Fibroblast of the aortic adventitia (primary cell): Measurements from ENCODE around the gene HERC2. TPM values are rescaled to one million over a fixed set of nuclear protein-coding genes. Genes with fewer than 3 reads are reported as not detected.
"Not testable (repeated sequence)": the region's sequence is repeated elsewhere in the genome, so short reads cannot be mapped to it uniquely, and the experiment has no call there.

Source experiments
- DNase-seq: peaks from one replicate; pipeline ENCODE4 v3.0.0-alpha.2; 2010; ENCODE audit warnings: low read depth
- H3K4me3 ChIP-seq: 2 replicates; pipeline ENCODE4 v1.5.1; 2011; ENCODE audit warnings: low read depth, mild to moderate bottlenecking, control low read depth, low read length, moderate library complexity
- total RNA-seq: library from RNA; depleted of rRNA; stranded (reverse); fragments of >200 nt; gene quantifications from 2 replicates; pipeline ENCODE4 v1.2.3, GENCODE V29; 2012; ENCODE audit warnings: low replicate concordance
- TF ChIP-seq, protein P1 (sequence below): IDR thresholded peaks from 2 replicates; pipeline ENCODE4 v1.5.1; 2011; ENCODE audit warnings: mild to moderate bottlenecking, low read length, control low read depth, inconsistent platforms; ENCODE audit not compliant: insufficient read depth

HERC2 gene
- total RNA-seq, 1 donor = 49.1 TPM

DNA sequence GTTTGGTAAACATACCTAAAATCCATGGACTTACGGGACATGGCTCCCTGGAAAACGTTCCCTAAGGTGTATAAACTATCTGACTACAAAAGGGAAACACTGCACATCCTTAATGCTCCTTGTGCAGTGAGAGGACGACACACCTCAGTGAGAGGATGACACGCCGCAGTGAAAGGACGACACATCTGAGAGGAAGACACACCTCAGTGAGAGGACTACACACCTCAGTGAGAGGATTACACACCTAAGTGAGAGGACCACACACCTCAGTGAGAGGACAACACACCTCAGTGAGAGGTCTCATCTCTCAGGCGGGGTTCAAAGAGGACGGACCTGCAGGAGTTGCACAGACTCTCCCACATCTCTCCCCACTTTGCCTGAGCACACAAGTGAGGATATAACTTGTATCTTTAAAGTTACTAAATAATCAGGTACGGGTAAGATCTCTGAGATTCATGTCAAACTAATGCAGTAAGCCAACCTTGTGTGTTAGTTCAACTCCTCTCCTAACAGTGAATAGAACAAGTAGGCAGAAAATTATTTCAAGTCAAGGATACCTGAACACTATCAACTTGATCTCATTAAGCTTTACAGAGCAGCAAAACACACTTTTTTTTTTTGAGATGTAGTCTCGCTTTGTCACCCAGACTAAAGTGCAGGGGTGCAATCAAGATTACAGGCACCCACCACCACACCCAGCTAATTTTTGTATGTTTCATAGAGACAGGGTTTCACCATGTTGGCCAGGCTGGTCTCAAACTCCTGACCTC is 32.1 kb downstream of the HERC2 start:
- DNase-seq = no peak
- no peak overlapping the region for H3K4me3 ChIP-seq
- TF ChIP-seq, protein P1, sequence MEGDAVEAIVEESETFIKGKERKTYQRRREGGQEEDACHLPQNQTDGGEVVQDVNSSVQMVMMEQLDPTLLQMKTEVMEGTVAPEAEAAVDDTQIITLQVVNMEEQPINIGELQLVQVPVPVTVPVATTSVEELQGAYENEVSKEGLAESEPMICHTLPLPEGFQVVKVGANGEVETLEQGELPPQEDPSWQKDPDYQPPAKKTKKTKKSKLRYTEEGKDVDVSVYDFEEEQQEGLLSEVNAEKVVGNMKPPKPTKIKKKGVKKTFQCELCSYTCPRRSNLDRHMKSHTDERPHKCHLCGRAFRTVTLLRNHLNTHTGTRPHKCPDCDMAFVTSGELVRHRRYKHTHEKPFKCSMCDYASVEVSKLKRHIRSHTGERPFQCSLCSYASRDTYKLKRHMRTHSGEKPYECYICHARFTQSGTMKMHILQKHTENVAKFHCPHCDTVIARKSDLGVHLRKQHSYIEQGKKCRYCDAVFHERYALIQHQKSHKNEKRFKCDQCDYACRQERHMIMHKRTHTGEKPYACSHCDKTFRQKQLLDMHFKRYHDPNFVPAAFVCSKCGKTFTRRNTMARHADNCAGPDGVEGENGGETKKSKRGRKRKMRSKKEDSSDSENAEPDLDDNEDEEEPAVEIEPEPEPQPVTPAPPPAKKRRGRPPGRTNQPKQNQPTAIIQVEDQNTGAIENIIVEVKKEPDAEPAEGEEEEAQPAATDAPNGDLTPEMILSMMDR = no peak

GRCh38 chr15:28288830-28289693 is 32.9 kb downstream of the HERC2 start:
- not testable (repeated sequence) for H3K4me3 ChIP-seq, DNase-seq

- H3K4me3 ChIP-seq, DNase-seq: not testable (repeated sequence)
These were observed 35.3 kb downstream of the HERC2 start for GRCh38 chr15:28286659-28287058.

GRCh38 chr15:28286031-28286430 is 35.9 kb downstream of the HERC2 start:
- TF ChIP-seq, protein P1 = no peak
- no peak for DNase-seq
- H3K4me3 ChIP-seq = no peak overlapping the region

DNA sequence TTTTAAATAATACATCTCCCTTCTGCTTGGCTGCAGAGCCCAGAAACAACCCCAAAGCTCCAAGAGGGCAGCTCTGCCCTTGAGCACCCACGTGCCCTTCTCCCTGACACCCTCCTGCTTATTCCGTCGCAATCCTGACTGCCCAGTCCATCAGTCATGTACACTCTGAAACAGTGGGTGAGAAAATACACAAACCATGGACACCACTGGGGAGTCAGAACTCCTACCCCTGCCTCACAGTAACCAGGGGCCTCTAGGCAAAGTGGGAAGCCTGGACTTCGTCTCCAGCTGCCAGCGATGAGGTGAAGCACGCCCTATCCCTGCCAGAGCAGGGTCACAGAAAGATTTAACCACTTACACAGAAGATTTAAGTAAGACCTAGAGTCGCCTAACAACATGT is 40.1 kb downstream of the HERC2 start:
- DNase-seq = no peak
- no peak overlapping the region for H3K4me3 ChIP-seq
- TF ChIP-seq, protein P1 = no peak

- TF ChIP-seq, protein P1 = no peak
- DNase-seq = no peak
- H3K4me3 ChIP-seq = no peak overlapping the region
These were observed 47.3 kb downstream of the HERC2 start for GRCh38 chr15:28274635-28275034.

DNA sequence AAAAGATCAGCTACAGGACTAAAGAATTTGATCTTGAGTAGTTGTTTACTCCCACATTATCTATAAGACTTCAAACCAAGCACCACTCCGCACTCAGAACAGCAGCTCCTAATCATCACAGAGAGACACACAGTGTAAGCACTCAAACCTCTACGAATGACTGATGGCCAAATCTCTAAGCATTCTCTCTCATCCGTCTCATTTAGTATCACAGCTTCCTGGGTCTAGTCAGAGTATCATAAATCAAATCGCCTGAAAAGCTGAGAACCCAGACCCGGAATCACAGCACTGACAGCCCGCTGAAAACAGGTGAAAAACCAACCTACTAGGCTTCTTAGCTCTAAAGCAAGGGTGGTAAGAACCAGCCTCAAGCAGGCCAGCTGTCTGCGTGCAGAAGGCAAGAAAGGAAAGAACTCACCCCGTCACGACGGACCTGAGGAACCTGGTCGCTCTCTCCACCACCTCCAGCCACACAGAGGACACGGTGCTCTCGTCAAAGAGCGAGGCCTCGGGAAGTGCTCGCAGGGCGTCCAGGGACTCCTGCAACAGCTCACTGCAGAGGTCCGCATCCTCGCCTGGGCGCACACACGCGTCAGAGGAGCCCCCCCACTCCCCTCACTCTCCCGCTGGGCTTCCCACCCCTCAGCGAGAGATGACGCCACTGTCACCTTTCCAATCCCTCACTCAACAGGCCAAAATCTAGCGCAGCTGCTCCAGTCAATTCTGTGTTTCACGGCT is 47.9 kb downstream of the HERC2 start:
- no peak overlapping the region for H3K4me3 ChIP-seq
- no peak for DNase-seq
- TF ChIP-seq, protein P1 = no peak
